ENCODE data around the gene RAF1. TPM values are rescaled to one million over a fixed set of nuclear protein-coding genes. Genes with fewer than 3 reads are reported as not detected.

Gene RAF1
- total RNA-seq, 4 donors from 2014 or later = 212 to 346 (median 246) TPM

DNA sequence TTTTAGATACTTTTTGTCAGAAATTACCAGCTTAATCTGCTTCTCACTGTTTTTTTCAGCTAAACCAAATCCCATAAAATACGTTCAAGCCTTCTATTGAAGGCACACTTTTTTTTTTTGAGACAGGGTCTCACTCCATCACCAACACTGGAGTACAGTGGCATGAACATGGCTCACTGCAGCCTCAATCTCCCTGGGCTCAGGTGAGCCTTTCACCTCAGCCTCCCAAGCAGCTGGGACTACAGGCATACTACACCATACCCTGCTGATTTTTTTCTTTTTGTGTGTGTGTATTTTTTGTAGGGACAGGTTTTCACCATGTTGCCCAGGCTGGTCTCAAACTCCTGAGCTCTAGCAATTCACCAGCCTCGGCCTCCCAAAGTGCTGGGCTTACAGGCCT is 3.7 kb downstream of the RAF1 start:
- intact Hi-C loops (cut with DNase I; ENCODE audit: low total_unique reads) (loop anchor here (5.0 kb wide), 1 partner anchor 1807 kb away; no protein-coding TSS in a partner anchor), in situ Hi-C loops (cut with MboI; ENCODE audit: low sequenced_read_pairs in 4 of 4) (no loop called here)
- H3K27me3 ChIP-seq = no peaks in the 10 kb centered on the region
- TF ChIP-seq, protein P1, sequence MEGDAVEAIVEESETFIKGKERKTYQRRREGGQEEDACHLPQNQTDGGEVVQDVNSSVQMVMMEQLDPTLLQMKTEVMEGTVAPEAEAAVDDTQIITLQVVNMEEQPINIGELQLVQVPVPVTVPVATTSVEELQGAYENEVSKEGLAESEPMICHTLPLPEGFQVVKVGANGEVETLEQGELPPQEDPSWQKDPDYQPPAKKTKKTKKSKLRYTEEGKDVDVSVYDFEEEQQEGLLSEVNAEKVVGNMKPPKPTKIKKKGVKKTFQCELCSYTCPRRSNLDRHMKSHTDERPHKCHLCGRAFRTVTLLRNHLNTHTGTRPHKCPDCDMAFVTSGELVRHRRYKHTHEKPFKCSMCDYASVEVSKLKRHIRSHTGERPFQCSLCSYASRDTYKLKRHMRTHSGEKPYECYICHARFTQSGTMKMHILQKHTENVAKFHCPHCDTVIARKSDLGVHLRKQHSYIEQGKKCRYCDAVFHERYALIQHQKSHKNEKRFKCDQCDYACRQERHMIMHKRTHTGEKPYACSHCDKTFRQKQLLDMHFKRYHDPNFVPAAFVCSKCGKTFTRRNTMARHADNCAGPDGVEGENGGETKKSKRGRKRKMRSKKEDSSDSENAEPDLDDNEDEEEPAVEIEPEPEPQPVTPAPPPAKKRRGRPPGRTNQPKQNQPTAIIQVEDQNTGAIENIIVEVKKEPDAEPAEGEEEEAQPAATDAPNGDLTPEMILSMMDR (IDR thresholded peaks at IDR 0.05 in 4 of 5, conservative IDR thresholded peaks at IDR 0.05 in 1 of 5) = no peak
- no peak for TF ChIP-seq POLR2A (IDR thresholded peaks at IDR 0.05)
- peak overlapping the region; percentile 99 to 100 (median 100) for H3K27ac ChIP-seq
- no peak for ATAC-seq
- no peaks in the 10 kb centered on the region for H3K9me3 ChIP-seq
- no peak for DNase-seq
- no peak overlapping the region for H3K4me3 ChIP-seq
- no peaks in the 10 kb centered on the region for H3K36me3 ChIP-seq
- H3K4me1 ChIP-seq = peaks cover 69 to 76% of the 10 kb centered on the region in 2 donors

DNA sequence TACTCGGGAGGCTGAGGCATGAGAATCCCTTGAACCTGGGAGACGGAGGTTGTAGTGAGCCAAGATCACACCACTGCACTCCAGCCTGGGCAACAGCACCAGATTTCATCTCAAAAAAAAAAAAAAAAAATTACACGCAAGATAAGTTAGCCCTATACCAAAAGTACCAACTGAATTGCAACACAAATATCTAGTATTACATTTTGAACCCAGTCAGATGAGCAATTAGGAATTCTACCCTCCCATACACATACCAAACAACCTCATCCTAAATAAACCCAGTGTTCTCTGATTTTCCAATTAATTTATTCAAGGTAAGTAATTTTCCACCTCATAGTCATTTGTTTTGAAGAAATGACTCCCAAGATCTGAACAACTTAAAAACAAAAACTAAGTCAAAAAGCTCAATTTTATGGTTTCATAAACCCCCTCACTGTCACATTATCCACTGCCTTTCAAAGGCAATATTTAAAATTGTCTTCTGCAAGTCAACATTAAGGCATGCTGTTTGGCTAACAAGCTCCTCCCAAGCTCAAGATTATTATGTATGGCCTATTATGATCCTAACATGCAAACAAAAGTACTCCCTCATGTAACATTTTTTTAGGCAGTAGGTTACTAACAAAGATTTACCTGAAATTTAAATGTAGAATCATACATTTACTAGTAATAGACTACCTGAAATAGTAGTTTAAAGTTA is 4.5 kb downstream of the RAF1 start:
- in situ Hi-C loops (cut with MboI; ENCODE audit: low sequenced_read_pairs in 4 of 4) (no loop called here), intact Hi-C loops (cut with DNase I; ENCODE audit: low total_unique reads) (loop anchor here (5.0 kb wide), 1 partner anchor 1808 kb away; no protein-coding TSS in a partner anchor)
- no peak for DNase-seq
- H3K9me3 ChIP-seq = no peaks in the 10 kb centered on the region
- no peaks in the 10 kb centered on the region for H3K27me3 ChIP-seq
- peaks cover 70 to 77% of the 10 kb centered on the region in 2 donors for H3K4me1 ChIP-seq
- peak overlapping the region; percentile 99 to 100 (median 100) for H3K27ac ChIP-seq
- TF ChIP-seq POLR2A (IDR thresholded peaks at IDR 0.05) = no peak
- TF ChIP-seq, protein P1 (IDR thresholded peaks at IDR 0.05 in 4 of 5, conservative IDR thresholded peaks at IDR 0.05 in 1 of 5) = no peak
- H3K4me3 ChIP-seq = no peak overlapping the region
- ATAC-seq = no peak
- no peaks in the 10 kb centered on the region for H3K36me3 ChIP-seq

DNA sequence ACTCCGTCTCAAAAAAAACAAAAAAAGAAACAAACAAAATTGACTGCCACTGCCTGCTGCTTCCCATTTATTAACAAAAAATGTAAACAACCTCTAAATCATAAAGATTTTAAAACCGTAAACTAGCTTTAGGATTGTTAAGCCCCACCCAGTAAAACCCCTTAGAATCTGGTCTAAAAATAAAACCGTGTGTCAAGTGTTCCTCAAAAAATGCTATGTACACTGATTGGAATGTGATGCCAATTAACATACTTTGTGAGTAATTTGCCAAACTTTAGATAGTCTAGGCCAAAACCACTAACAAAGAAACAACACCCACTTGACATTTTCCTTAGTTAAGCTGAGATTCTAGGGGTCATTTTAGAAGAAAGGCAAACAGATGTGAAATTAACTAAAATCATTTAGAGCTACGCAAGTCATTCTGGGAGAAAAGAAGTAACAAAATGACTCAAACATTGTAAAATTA is 5.3 kb downstream of the RAF1 start:
- H3K27ac ChIP-seq = peak overlapping the region; percentile 99 to 100 (median 100)
- no peaks in the 10 kb centered on the region for H3K27me3 ChIP-seq
- no peak for DNase-seq
- in situ Hi-C loops (cut with MboI; ENCODE audit: low sequenced_read_pairs in 4 of 4) (no loop called here), intact Hi-C loops (cut with DNase I; ENCODE audit: low total_unique reads) (no loop called here)
- H3K9me3 ChIP-seq = no peaks in the 10 kb centered on the region
- no peaks in the 10 kb centered on the region for H3K36me3 ChIP-seq
- TF ChIP-seq, protein P1 (IDR thresholded peaks at IDR 0.05 in 4 of 5, conservative IDR thresholded peaks at IDR 0.05 in 1 of 5) = no peak
- TF ChIP-seq POLR2A (IDR thresholded peaks at IDR 0.05) = no peak
- H3K4me3 ChIP-seq = no peak overlapping the region
- ATAC-seq = no peak
- H3K4me1 ChIP-seq = peaks cover 76 to 80% of the 10 kb centered on the region in 2 donors

DNA sequence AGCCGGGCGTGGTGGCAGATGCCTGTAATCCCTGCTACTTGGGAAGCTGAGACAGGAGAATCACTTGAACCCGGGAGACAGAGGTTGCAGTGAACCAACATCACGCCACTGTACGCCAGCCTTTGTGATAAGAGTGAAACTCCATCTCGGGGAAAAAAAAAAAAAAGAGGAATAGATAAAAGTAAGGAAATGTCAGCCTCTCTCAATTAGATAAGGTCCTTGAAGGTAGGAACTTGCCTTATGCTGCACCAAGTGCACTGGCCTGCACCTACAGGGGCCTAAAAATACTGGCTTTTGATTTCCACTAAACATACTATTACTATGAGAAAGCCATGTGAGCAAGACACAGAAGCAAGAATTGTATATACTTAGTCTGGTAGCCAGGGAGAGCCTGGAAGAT is 7.1 kb downstream of the RAF1 start:
- Histone ChIP-seq H3K27ac (peak overlapping the region; percentile 99 to 100 (median 100)), H3K4me1 (peaks cover 85 to 90% of the 10 kb centered on the region in 2 donors), H3K4me3 (no peak overlapping the region), H3K27me3 (no peaks in the 10 kb centered on the region), H3K9me3 (no peaks in the 10 kb centered on the region), H3K36me3 (no peaks in the 10 kb centered on the region)
- ATAC-seq (no peak), DNase-seq (no peak)
- in situ Hi-C loops (cut with MboI; ENCODE audit: low sequenced_read_pairs in 4 of 4) (no loop called here), intact Hi-C loops (cut with DNase I; ENCODE audit: low total_unique reads) (no loop called here)
- TF ChIP-seq, protein P1 (IDR thresholded peaks at IDR 0.05 in 4 of 5, conservative IDR thresholded peaks at IDR 0.05 in 1 of 5) = no peak
- no peak for TF ChIP-seq POLR2A (IDR thresholded peaks at IDR 0.05)
